ENCODE measurements around the gene ACTN1.

Gene ACTN1

GRCh38 chr14:68884031-68885030 is 94.8 kb downstream of the ACTN1 start:
- FAIRE-seq = no peak

GRCh38 chr14:68882235-68882634 is 96.9 kb downstream of the ACTN1 start:
- no peak for FAIRE-seq

GRCh38 chr14:68881396-68881795 is 97.7 kb downstream of the ACTN1 start:
- no peak for FAIRE-seq

DNA sequence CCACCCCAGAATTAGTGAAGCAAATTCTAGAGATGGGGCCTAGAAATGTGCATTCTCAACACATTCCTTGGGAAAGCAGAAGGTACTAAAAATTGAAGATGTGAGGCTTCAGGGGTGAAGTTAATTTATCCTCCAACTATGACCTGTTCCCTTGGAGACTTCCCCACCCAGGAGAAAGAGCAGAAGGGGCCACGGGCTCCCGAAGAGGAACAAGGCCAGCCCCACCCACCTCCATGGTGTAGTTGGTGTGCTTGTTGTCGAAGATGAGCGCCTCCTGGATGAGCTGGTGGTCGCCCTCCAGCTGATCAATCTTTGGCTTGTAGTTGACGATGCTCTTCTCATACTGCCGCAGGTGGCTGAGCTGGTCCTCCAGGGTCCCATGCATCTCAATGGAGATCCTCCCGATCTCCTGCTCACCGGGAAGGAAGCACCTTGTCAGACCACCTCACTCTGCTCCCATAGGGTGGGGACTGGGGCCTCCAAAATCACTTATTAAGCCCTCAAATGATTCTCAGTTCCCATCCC is 98.5 kb downstream of the ACTN1 start:
- FAIRE-seq = no peak

GRCh38 chr14:68879841-68880575 is 99.1 kb downstream of the ACTN1 start:
- FAIRE-seq = no peak

DNA sequence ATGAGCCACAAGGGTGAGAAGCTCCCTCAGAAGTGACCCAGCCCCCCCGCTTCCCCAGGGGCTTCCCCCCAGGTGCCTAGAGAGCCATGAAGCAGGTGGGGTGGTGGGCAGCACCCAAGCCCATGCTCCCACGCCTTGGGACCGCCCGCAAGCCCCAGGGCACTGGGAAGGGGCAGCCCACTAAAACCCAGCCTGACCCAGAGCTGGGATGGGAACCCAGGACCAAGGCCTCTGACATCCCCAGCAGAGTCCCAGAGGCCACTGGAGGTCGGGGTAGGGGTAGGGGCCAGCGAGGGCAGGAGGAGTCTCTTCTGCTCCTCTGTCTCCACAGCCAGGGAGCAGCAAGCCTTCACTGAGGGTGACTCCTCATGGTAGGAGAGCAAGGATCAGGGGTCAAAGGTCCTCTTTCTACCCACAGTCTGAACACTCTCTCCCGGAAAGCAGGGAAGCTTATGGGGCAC is 99.8 kb downstream of the ACTN1 start:
- FAIRE-seq = no peak

- FAIRE-seq = no peak
These were observed 100.2 kb downstream of the ACTN1 start for GRCh38 chr14:68878908-68879307.

GRCh38 chr14:68877993-68878575 is 101.0 kb downstream of the ACTN1 start:
- no peak for FAIRE-seq

GRCh38 chr14:68876976-68877375 is 102.1 kb downstream of the ACTN1 start:
- FAIRE-seq = no peak

- FAIRE-seq = no peak
These were observed 104.4 kb downstream of the ACTN1 start for GRCh38 chr14:68874746-68875155.

- no peak for FAIRE-seq
These were observed 105.7 kb downstream of the ACTN1 start for GRCh38 chr14:68873376-68873775.

DNA sequence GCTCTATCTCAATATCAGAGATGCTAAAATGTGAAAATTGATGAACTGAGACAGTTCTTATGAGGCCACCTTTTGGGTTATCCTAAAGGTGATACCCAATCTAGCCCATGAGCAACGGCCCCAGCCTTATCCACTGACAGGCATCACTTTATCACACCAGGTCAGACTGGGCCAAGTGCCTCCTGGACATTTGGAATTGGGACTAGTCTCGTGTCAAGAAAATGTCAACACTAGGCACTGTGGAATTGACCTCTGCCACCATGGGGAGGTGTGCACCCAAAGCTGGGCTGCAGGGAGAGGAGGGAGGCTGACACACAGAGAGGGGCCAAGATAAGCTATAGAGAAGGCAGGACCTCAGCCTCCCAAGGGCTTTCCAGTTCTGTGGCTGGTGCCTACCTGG is 107.7 kb downstream of the ACTN1 start:
- no peak for FAIRE-seq

- FAIRE-seq = no peak
These were observed 112.0 kb downstream of the ACTN1 start for GRCh38 chr14:68866991-68867533.

DNA sequence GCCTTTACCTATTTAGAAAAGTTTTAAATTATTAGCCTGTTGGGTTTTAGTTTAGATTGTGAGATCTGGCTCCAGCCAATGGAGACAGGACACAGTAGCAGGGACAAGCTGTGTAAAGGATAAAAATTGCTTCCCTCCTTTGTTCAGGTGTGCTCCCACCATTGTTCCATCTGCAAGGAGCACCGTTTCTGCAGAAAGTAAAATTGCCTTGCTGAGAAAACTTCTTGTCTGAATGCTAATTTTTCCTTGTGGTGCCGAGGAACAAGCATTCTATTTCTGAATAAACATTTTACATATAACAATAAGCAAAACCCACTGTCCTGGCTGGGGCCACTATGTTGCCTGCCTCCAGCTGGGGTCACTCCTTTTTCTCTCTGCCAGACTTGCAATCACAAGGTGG is 113.6 kb downstream of the ACTN1 start:
- FAIRE-seq = no peak

GRCh38 chr14:68864361-68864750 is 114.7 kb downstream of the ACTN1 start:
- FAIRE-seq = no peak

DNA sequence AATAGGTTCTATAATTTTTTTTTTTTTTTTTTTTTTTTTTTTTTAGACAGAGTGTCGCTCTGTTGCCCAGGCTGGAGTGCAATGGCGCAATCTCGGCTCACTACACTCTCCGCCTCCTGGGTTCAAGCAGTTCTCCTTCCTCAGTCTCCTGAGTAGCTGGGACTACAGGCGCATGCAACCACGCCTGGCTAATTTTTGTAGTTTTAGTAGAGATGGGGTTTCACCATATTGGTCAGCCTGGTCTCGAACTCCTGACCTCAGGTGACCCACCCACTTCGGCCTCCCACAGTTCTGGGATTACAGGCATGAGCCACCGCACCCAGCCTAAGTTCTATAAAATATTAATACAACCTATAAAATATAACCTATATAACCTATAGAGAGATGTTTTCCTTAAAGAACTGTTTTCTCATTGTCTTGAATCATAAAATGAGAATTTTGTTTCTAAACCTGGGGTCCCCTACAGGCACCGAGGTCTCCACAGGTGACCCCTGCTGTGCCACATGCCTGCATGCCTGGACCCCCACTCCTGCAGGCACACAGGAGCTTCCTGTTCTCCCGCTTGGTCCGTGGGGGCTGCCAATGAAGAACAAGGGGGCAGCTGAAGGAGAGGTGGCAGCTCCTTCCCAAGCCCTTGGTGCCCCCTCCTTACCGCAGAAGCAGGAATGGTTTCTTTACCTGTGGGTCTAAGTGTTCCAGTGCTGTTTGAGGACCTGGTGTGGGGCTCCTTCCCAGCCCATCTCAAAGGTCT is 115.3 kb downstream of the ACTN1 start:
- FAIRE-seq = no peak

- no peak for FAIRE-seq
These were observed 116.0 kb downstream of the ACTN1 start for GRCh38 chr14:68862954-68863594.

- no peak for FAIRE-seq
These were observed 118.3 kb downstream of the ACTN1 start for GRCh38 chr14:68860771-68861170.

DNA sequence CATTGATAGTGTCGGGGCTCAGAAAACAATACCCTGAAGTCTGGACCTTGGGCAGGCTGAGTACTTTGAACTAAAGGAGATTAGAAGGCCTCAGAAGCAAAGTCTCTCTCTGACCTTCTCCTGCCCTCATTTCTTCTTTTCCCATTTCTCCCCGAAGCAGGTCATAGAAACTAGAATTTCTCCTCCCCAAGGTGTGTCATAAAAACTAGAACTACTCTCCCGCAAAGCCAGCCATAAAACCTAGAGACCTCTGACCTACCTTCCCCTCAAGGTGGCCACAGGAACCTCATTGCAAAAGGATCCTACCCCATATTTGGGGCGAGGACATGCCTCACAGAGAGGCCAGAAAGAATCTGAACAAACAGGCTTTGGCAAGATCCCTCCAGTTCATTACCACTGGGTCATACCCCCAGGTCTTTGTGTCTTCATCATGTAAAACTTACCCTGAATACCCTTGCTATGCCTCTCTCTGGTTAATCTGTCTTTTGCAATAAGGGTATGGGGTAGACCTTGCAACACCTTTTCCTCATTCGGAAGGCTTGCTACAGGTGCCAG is 121.5 kb downstream of the ACTN1 start:
- FAIRE-seq = no peak

DNA sequence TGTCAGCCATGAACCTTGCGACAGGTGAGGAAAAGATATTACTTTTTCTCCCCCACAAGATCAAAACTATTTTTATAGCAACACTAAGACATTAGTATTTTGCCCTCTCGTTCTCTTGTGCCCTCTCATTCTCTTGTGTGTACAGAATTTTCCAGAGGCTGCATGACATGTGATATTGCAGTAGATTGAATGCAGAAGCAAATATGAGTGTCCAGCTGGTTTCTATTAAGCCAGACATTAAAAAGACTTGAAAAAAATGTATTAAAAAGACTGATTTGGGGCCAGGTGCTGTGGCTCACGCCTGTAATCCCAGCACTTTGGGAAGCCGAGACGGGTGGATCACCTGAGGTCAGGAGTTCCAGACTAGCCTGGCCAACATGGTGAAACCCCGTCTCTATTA is 122.5 kb downstream of the ACTN1 start:
- FAIRE-seq = peak; percentile 12

DNA sequence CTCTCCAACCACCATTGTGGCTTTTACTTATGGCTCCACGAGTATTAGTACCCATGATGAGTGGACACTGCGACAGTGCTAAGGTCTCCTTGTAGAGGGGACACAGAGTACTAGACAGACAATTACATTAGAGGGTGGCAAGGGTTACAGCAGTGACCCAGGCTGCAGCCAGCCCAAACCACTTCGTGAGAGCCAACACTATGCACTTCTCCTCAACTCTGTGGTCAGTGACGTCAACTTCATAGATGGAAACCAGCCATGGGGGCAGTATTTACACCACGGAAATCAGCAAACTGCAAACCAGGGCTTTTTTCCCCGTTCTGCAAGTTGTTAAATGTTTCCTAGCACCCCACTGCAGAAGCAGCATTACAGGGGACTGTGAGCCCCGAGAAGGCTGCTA is 124.7 kb downstream of the ACTN1 start:
- no peak for FAIRE-seq

Measured in endometrium (tissue), 2 donors.